Fibroblast of peridontal ligament (primary cell): ENCODE data around the gene TEDC2.
"Not testable (repeated sequence)": the region's sequence is repeated elsewhere in the genome, so short reads cannot be mapped to it uniquely, and the experiment has no call there.

Source experiments
- DNase-seq: peaks from one replicate; pipeline ENCODE4 v3.0.0-alpha.2; 2010; ENCODE audit errors: extremely low read depth

The TEDC2 gene

GRCh38 chr16:2437032-2437790 is 22.7 kb upstream of the TEDC2 start:
- DNase-seq: no peak

GRCh38 chr16:2438121-2438520 is 21.8 kb upstream of the TEDC2 start:
- no peak for DNase-seq

- no peak for DNase-seq
Measured at GRCh38 chr16:2439598-2439997, 20.3 kb upstream of the TEDC2 start.

DNA sequence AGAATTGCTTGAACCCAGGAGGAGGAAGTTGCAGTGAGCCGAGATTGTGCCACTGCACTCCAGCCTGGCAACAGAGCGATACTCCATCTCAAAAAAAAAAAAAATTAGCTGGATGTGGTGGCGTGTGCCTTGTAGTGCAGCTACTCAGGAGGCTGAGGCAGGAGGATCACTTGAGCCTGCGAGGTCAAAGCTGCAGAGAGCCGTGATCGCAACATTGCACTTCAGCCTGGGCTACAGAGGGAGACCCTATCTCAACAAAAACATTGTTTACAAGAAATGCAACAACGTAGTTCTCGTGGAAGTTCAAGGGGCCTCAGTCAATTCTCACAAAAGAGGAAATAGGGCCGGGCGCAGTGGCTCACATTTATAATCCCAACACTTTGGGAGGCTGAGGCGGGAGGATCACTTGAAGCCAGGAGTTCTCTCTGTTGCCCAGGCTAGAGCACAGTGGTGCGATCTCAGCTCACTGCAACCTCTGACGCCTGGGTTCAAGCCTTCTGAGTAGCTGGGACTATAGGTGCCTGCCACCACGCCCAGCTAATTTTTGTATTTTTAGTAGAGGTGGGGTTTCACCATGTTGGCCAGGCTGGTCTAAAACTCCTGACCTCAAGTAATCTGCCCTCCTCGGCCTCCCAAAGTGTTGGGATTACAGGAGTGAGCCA is 18.6 kb upstream of the TEDC2 start:
- not testable (repeated sequence) for DNase-seq

DNA sequence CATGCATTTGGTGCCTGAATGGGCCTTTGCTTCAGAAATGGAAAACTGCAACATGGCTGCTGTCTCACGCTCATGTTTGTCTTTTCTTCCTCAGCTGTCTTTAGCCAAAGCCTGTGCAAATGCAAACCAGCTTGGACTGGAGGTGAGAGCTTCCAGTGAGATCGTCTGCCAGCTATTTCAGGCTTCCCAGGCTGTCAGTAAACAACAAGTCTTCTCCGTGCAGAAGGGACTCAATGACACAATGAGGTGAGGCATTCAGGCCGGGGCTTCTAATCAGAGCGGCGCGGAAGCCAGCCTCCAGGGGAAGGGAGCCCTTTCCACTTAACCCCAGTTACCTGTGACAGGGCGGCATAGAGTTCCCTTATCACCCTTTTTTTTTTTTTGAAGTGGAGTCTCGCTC is 16.4 kb upstream of the TEDC2 start:
- no peak for DNase-seq

DNA sequence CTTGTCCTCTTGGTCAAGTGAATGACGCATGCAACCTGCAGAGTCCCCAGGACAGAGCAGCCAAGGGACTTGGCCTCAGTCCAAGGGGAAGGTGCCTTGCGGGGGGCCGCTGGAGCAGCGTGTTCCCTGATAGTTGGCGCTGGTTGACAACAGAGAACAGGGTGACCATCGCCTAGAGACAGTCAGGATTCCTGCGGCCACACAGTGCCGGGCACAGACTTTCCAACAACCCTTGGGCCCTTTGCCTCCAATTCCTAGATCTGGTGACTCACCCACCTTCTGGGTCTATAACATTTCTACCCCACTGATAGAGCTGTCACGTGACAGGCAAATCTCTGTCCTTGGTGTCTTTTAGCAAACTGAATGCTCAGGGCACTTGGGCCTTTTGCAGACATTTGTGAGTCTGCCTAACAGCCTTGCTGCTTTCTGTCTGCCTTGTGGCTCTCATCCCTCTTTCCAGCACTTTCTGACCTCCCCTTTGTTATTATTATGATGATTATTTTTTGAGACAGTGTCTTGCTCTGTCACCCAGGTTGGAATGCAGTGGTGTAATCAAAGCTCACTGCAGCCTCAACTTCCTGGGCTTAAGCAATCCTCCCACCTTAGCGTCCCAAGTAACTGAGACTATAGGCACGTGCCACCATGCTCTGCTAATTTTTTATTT is 11.9 kb upstream of the TEDC2 start:
- DNase-seq: no peak

GRCh38 chr16:2449118-2449517 is 10.8 kb upstream of the TEDC2 start:
- no peak for DNase-seq

DNA sequence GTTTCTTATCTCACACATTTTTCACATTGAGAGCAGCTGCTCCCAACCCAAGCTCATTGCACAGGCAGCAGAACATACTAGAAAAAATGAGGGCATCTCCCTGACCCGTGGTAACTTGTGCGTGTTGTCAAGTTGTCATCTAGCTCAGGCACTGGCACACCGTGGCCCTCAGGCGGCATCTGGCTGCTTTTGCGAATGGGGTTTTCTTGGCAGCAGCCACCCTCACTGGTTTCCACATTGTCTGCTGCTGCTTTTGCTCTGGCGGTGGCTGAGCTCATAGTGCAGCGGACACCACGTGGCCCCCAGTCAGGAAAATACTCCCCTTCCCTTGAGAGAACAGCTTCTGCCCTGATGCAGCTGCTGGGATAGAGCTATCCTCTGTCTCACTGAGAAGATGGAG is 9.4 kb upstream of the TEDC2 start:
- no peak for DNase-seq

- no peak for DNase-seq
Measured at GRCh38 chr16:2450975-2451381, 8.9 kb upstream of the TEDC2 start.

GRCh38 chr16:2451851-2452320 is 8.0 kb upstream of the TEDC2 start:
- DNase-seq: no peak

DNA sequence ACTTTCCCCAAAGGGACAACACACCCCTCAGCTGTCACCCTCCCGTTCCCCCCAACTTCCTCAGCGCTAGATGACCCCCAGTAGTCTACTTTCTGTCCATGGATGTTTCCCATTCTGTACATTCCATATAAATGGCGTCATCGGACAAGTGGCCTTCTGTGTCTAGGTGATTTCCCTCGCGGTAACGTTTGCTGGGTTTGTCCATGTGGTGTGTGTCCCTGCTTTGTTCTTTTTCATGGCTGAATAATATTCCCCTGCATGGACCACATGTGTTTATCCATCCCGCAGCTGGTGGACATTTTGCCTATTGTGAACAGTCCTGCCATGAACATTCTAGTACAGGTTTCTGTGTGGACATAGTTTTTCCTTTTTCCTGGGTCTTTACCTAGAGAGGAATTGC is 7.3 kb upstream of the TEDC2 start:
- DNase-seq: no peak

DNA sequence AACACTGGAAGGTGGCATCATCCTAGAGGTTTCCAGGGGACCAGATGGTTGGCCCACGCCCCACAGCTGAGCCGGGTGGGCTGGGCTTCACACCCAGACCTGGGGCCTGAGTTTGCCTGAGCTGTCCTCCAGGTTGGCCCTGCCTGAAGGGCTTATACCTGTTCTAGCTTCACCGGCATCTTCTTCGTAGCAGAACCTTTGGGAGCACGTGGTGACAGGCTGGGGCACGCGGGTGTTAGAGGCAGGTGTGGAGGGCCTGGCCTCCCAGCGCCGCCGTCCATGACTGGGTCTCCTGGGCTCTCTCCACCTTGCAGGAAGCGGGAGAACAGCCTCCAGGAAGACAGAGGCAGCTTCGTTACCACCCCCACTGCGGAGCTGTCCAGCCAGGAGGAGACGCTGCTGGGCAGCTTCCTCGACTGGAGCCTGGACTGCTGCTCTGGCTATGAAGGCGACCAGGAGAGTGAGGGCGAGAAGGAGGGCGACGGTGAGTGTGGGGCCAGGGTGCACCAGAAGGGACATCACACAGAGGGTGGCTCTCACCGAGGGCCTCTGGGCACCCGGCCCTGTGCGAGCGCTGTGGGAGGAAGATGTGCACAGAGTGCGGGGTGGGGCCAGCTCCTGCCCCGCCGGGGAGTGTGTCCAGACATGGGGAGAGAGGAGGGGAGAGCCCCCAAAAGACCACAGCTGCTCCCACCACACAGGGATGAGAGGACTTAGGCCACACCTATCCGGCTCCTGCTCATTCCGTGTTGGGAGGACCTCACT is 4.6 kb upstream of the TEDC2 start:
- no peak for DNase-seq

- DNase-seq: no peak
Measured at GRCh38 chr16:2456551-2457153, 3.3 kb upstream of the TEDC2 start.

DNA sequence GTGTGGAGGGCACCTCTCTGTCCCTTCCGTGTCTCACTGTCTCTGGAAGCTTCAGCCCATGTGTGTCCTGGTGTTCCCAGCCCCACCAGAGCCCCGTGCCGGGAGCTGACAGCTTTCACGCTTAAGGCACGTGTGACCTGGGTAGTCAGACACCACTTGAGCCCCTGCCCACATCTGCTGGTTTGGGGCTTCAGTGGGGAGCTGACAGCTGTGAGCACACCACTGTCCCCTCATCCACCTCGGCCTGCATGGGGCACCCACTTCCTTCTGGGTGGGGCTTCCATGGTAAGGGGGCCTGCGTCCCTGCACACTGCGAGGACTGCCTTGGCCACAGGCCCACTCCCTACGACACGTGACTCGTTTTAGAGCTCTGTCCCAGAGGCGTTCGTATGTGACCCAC is 2.6 kb upstream of the TEDC2 start:
- DNase-seq: no peak

- DNase-seq: no peak
Measured at GRCh38 chr16:2457946-2458345, 2.0 kb upstream of the TEDC2 start.

DNA sequence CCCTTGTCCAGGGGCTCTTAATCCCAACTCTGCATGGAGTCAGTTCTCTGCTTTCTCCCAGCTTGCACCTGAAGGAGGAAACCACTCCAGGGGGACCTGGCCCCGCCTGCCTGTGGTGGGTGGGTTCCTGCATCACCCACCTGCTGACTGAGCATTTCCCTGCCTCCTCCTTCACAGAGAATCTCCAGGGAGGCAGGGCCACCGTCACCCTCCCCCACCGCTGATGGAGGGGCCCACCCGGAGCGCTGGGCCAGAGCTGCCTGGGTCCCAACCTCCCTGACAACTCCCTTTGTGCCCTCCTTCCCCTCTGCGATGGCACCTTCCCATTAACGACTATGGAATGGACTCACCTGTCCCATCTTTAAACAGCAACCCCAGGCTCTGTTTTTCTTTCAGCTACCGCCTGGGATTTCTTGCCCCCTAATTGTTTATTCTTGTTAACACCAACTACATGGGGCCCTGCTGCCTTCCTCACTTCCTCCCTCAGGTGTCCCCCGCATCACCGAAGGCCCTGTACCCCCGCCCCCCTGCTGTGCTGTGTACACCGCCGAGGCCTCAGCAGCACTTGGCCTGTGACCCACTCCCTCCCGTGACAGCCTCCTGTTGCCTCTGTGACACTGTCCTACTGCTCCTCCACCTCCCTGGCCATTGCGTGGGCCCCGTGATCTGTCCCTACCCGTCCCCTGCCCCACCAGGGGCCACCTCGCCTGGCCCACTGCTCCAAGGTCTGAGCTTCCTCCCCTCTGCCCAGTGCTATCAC is 842 bp upstream of the TEDC2 start:
- no peak for DNase-seq

GRCh38 chr16:2460391-2460713 is 443 bp downstream of the TEDC2 start:
- no peak for DNase-seq

GRCh38 chr16:2460916-2461315 is 1.0 kb downstream of the TEDC2 start:
- DNase-seq: no peak

DNA sequence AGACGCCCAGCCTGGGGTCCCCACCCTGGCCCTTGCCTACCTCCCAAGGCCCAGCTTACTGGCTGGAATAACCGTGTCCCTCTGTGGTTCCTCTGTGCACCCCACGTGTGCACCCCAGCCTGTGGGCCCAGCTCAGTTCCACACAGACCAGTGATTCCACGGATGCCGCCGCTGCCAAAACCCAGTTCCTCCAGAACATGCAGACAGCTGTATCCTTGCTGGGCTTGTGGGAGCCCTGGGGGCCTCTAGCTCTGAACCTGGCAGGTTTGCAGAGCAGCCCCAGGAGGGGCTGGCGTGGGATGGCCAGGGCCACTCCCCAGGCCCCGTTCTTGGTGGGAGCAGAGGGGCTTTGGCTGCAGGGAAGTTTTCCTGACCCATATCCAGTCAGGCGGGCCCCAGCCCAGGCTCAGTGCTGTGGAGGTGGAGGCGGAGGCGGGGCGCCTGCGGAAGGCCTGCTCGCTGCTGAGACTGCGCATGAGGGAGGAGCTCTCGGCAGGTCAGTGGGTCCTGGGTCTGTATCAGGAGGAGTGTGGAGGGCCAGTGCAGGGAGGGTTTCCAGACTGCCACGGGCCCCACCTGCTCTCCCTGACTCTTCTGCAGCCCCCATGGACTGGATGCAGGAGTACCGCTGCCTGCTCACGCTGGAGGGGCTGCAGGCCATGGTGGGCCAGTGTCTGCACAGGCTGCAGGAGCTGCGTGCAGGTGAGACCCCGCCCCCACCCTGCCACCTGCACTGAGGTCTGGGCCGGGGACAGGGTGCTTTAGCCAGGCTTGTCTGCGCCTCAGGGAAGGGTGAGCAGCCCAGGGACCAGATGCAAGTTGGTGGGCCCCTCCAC is 2.3 kb downstream of the TEDC2 start:
- no peak for DNase-seq

GRCh38 chr16:2464333-2464732 is 4.4 kb downstream of the TEDC2 start:
- no peak for DNase-seq
